Suprapubic skin (tissue), 4 donors: ENCODE measurements around the gene WNT8B. TPM values are rescaled to one million over a fixed set of nuclear protein-coding genes. Genes with fewer than 3 reads are reported as not detected.

Experiments used
- DNase-seq, 2 donors: peaks; one replicate each; pipeline ENCODE4 v3.0.0-alpha.2; 2019; ENCODE audit warnings: low spot score in 2 of 2
- H3K27ac ChIP-seq: fragments of 200-600 bp; sonication (generic); one replicate; pipeline ENCODE4 v1.5.1; 2019
- H3K27me3 ChIP-seq: fragments of 200-600 bp; sonication (generic); one replicate; pipeline ENCODE4 v1.5.1; 2019
- H3K36me3 ChIP-seq: fragments of 200-600 bp; sonication (generic); one replicate; pipeline ENCODE4 v1.5.1; 2019
- H3K4me1 ChIP-seq: fragments of 200-600 bp; sonication (generic); one replicate; pipeline ENCODE4 v1.5.1; 2019
- H3K4me3 ChIP-seq: fragments of 200-600 bp; sonication (generic); one replicate; pipeline ENCODE4 v1.5.1; 2019; ENCODE audit warnings: mild to moderate bottlenecking
- H3K9me3 ChIP-seq: fragments of 200-600 bp; sonication (generic); one replicate; pipeline ENCODE4 v1.5.1; 2019
- EP300 ChIP-seq: sonication (generic); formaldehyde crosslinking; IDR thresholded peaks from one replicate; pipeline ENCODE4 v1.6.1; 2017; ENCODE audit warnings: antibody characterized with exemption
- POLR2A ChIP-seq, 2 donors: fragments of 450-650 bp; IDR thresholded peaks; one replicate each; pipeline ENCODE4 v1.6.1; 2017; ENCODE audit warnings: antibody characterized with exemption in 2 of 2, mild to moderate bottlenecking in 2 of 2, moderate library complexity in 2 of 2
- POLR2AphosphoS5 ChIP-seq, 3 donors: sonication (generic); formaldehyde crosslinking; IDR thresholded peaks; one replicate each; pipeline ENCODE4 v1.6.1; 2017; ENCODE audit warnings: antibody characterized with exemption in 3 of 3
- WGBS: methylation state at CpG from one replicate; pipeline ENCODE4 v1.1.5; 2018; 5-methylcytosine and 5-hydroxymethylcytosine counted together
- total RNA-seq, 4 donors: library from RNA; depleted of rRNA; stranded (reverse); fragments of >200 nt; gene quantifications; one replicate each; pipeline ENCODE4 v1.1.0, GENCODE V29; 2016
- TF ChIP-seq, protein P1 (sequence below), 2 donors: fragments of 200-600 bp in 1 of 2; fragments of 450-650 bp in 1 of 2; sonication (generic) in 1 of 2; IDR thresholded peaks; one replicate each; pipeline ENCODE4 v1.5.1; 2016 to 2019; ENCODE audit warnings: antibody characterized with exemption in 2 of 2, mild to moderate bottlenecking in 1 of 2, moderate library complexity in 1 of 2

The WNT8B gene
- total RNA-seq, 4 donors from 2014 or later = 0.34 TPM; not detected in 3

DNA sequence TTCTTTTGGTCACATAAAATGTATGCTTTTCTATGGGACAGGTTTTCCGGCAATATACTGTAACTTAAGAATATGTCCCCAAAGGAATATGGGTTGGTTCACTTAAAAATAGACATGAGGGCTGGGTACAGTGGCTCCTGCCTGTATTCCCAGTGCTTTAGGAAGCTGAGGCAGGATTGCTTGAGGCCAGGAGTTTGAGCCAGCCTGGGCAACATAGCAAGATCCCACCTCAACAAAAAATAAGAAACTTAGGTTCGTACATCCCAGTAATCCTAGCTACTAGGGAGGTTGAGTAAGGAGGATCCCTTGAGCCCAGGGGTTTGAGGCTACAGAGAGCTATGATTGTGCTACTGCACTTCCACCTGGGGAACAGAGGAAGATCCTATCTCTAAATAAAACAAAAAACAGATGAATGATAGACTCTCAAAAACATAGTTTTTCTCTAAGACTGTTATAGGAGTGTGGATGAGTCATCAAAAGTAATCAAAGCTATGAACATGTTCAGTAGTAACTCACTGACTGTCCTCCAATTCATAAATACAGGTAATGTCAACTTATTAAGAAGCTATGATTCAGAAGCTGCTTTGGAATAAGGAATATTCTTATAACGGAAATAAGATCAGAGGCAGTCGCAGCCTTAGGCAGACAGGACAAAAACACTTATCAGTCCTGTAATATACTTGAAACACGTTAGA is 59.4 kb downstream of the WNT8B start:
- Histone ChIP-seq H3K9me3 (no peaks in the 10 kb centered on the region), H3K27ac (no peak overlapping the region), H3K4me1 (peaks cover 14% of the 10 kb centered on the region), H3K36me3 (peaks cover 42% of the 10 kb centered on the region), H3K4me3 (no peak overlapping the region), H3K27me3 (peaks cover 5% of the 10 kb centered on the region)
- WGBS = 80% methylated on average over 5 of the region's 5 CpGs
- no peak for TF ChIP-seq POLR2AphosphoS5 (IDR thresholded peaks at IDR 0.05)
- no peak for DNase-seq

DNA sequence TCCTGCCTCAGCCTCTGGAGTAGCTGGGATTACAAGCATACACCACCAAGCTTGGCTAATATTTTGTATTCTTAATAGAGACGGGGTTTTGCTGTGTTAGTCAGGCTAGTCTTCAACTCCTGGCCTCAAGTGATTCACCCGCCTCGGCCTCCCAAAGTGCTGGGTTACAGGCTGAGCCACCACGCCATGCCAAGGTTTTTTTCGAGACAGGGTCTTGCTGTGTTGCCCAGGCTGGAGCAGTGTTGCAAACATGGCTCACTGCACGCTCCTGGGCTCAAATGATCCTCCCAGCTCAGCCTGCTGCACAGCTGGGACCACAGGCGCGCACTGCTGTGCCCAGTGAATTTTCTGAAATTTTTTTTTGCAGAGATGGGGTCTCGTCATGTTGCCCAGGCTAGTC is 60.1 kb downstream of the WNT8B start:
- TF ChIP-seq, protein P1, sequence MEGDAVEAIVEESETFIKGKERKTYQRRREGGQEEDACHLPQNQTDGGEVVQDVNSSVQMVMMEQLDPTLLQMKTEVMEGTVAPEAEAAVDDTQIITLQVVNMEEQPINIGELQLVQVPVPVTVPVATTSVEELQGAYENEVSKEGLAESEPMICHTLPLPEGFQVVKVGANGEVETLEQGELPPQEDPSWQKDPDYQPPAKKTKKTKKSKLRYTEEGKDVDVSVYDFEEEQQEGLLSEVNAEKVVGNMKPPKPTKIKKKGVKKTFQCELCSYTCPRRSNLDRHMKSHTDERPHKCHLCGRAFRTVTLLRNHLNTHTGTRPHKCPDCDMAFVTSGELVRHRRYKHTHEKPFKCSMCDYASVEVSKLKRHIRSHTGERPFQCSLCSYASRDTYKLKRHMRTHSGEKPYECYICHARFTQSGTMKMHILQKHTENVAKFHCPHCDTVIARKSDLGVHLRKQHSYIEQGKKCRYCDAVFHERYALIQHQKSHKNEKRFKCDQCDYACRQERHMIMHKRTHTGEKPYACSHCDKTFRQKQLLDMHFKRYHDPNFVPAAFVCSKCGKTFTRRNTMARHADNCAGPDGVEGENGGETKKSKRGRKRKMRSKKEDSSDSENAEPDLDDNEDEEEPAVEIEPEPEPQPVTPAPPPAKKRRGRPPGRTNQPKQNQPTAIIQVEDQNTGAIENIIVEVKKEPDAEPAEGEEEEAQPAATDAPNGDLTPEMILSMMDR (IDR thresholded peaks at IDR 0.05) = no peak
- no peak for TF ChIP-seq POLR2A (IDR thresholded peaks at IDR 0.05)
- TF ChIP-seq EP300 = no peak
- TF ChIP-seq POLR2AphosphoS5 (IDR thresholded peaks at IDR 0.05) = no peak
- peaks cover 19% of the 10 kb centered on the region for H3K4me1 ChIP-seq
- peaks cover 42% of the 10 kb centered on the region for H3K36me3 ChIP-seq
- no peak for DNase-seq
- 92% methylated on average over 8 of the region's 9 CpGs for WGBS
- H3K9me3 ChIP-seq = no peaks in the 10 kb centered on the region
- H3K27me3 ChIP-seq = peaks cover 5% of the 10 kb centered on the region
- no peak overlapping the region for H3K27ac ChIP-seq
- H3K4me3 ChIP-seq = no peak overlapping the region

DNA sequence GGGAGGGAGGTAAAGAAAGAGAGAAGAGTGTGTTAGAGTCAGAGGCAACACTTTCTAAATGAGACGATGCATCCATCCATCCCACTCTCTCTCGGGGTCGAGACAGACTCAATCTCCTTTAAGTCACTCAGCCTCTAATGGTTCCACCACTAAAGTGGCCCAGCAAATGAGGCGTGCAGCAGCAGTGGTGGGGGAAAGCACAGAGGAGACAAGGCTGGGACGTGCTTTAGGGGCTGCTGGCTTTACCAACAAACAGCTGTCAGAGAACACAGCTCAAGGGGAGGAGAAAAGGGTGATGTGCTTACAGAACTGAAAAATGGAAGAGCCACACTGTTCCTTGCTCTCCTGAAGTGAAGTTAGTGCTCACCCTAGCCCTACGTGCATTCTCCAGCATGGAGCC is 61.4 kb downstream of the WNT8B start:
- H3K27ac ChIP-seq = no peak overlapping the region
- no peak for DNase-seq
- H3K36me3 ChIP-seq = peaks cover 42% of the 10 kb centered on the region

DNA sequence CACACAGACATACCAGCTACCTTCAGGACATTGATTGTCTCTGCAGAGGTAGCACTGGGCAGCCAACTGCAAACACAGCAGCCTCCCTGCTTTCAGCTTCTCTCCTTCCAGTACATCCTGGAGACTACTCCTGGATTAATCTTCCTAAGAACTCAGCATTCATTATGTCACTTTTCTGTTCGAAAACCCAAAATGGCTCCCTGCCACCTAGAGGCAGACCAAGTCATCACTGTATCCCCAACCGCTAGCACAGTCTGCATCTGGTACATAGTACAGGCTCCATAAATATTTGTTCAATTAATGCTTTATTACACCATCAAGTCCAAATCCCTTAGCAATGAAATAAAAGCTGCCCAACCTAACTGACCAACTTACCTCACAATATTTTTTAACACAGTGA is 61.8 kb downstream of the WNT8B start:
- WGBS = 93% methylated on average over 2 of the region's 2 CpGs
- Histone ChIP-seq H3K4me1 (peaks cover 21% of the 10 kb centered on the region), H3K9me3 (no peaks in the 10 kb centered on the region), H3K27ac (no peak overlapping the region), H3K4me3 (no peak overlapping the region), H3K27me3 (peaks cover under 1% of the 10 kb centered on the region), H3K36me3 (peaks cover 42% of the 10 kb centered on the region)
- no peak for TF ChIP-seq POLR2AphosphoS5 (IDR thresholded peaks at IDR 0.05)
- TF ChIP-seq EP300 = no peak
- TF ChIP-seq, protein P1 (IDR thresholded peaks at IDR 0.05) = no peak
- no peak for TF ChIP-seq POLR2A (IDR thresholded peaks at IDR 0.05)
- no peak for DNase-seq

More for the DNA sequence above, 61.4 kb downstream of the WNT8B start:
- H3K4me1 ChIP-seq = peaks cover 25% of the 10 kb centered on the region
- H3K9me3 ChIP-seq = no peaks in the 10 kb centered on the region
- peaks cover 4% of the 10 kb centered on the region for H3K27me3 ChIP-seq
- no peak overlapping the region for H3K4me3 ChIP-seq
- 86% methylated on average over 6 of the region's 6 CpGs for WGBS
- TF ChIP-seq, protein P1 (IDR thresholded peaks at IDR 0.05) = no peak
- TF ChIP-seq EP300 (no peak), POLR2A (IDR thresholded peaks at IDR 0.05) (no peak), POLR2AphosphoS5 (IDR thresholded peaks at IDR 0.05) (no peak)

DNA sequence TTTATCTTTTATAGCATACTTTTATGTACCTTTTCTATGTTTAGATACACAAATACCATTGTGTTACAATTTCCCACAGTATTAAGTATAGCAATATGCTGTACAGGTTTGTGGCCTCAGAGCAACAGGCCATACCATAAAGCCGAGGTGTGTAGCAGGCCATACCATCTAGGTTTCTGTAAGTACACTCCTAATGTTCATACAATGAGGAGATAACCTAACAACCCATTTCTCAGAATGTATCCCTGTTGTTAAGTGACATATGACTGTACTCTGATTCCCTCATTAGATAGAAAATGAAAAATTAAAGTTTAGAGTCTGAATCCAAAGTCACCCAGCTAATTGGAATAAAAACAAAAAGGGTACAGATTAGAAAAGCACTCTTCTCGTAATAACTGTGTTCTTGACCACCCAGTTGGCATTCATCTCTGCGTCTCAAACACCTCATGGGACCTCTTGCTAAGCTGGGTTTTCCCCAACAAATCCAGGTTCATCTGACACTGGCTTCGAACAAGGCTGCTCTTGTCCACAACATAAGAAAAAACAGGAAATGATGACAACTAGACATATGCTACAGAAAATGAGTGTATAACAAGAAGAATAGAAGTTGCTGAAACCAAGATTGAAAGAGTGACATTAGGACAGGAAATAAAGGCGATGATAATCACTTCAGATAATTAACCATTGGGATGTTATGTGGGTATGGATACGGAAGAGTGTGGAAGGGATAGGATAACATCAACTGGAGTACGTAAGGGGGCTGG is 65.5 kb downstream of the WNT8B start:
- Histone ChIP-seq H3K27ac (no peak overlapping the region), H3K4me3 (peak overlapping the region; percentile 66), H3K36me3 (peaks cover 35% of the 10 kb centered on the region), H3K9me3 (no peaks in the 10 kb centered on the region), H3K27me3 (no peaks in the 10 kb centered on the region), H3K4me1 (peaks cover 22% of the 10 kb centered on the region)
- TF ChIP-seq, protein P1 (IDR thresholded peaks at IDR 0.05) = no peak
- TF ChIP-seq POLR2AphosphoS5 (IDR thresholded peaks at IDR 0.05) (no peak), EP300 (no peak), POLR2A (IDR thresholded peaks at IDR 0.05) (no peak)
- no peak for DNase-seq
- WGBS = 39% methylated on average over 7 of the region's 7 CpGs
